ENCODE results near the gene ATP2B2.

- TF ChIP-seq POLR2AphosphoS2 (IDR thresholded peaks at IDR 0.05; ENCODE audit: low read depth, low read length), result no peak
- TF ChIP-seq RAD21 (IDR thresholded peaks at IDR 0.05; ENCODE audit: insufficient read depth, low read depth, low read length), result no peak
- no peak for TF ChIP-seq CTCF (IDR thresholded peaks at IDR 0.05 in 2 of 3, conservative IDR thresholded peaks at IDR 0.05 in 1 of 3; ENCODE audit: control insufficient read depth in 2 of 3, extremely low read depth in 1 of 3, insufficient read depth in 1 of 3, low read depth in 3 of 3, low read length in 3 of 3)
- TF ChIP-seq REST (IDR thresholded peaks at IDR 0.05; ENCODE audit: low read depth, low read length), result no peak
- TF ChIP-seq ATF2 (IDR thresholded peaks at IDR 0.05; ENCODE audit: low read length), result no peak
- no peak for TF ChIP-seq SPI1 (IDR thresholded peaks at IDR 0.05; ENCODE audit: borderline replicate concordance, insufficient read depth, low read depth, low read length)
- no peak for TF ChIP-seq SUPT20H (IDR thresholded peaks at IDR 0.05; ENCODE audit: borderline replicate concordance, control insufficient read depth, low read depth, low read length)
These were observed 82.1 kb downstream of the ATP2B2 start for GRCh38 chr3:10423171-10423882.
